Stimulated activated CD4-positive, alpha-beta T cell treated with anti-CD3 and anti-CD28 coated beads, TNF-alpha, amount 100 ng/mL, for 24 hours (primary cell): ENCODE data around the gene CENPU.
"Not testable (repeated sequence)": the region's sequence is repeated elsewhere in the genome, so short reads cannot be mapped to it uniquely, and the experiment has no call there.

Experiments
- DNase-seq, 3 experiments: peaks; one replicate each; pipeline ENCODE4 v3.0.0-alpha.2; 2020; ENCODE audit warnings: low read depth in 3 of 3

The CENPU gene

DNA sequence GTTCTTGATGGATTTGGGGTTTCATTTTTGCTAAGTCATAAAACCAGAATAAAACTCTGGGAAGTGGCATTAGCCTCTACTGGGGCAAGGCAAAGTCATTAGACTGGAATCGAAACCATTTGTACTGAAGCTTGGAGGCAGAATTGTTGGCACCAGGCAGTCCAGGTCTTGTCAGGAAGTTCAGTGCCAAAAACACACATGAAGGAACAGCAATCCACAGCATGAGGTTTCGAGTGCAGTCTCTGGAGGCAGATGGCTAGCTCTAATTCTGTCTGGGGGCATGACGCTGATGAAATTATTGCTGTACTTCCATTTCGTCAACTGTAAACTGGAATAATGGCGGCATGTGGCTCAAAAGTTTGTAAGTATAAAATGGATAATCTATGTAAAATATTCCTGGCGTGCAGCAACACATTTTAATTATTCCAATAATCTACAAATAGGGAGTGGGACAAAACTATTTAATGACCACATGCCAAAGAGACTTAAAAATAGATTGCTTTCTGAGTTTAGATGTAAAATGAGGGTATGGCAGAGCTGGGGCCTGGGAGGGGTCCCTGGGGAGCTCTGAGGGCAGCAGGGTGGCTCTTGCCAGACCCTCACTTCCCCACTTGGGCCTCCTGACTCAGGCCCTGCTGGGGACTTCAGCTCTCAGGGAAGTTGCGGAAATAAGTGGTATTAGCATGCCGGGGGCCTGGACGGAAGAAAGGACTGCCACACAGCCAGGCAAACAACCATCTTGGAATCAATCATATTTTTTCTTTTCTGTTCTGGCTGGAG lies 18.8 kb upstream of the CENPU start:
- no peak for DNase-seq

GRCh38 chr4:184751585-184751956 lies 17.7 kb upstream of the CENPU start:
- DNase-seq, result no peak

DNA sequence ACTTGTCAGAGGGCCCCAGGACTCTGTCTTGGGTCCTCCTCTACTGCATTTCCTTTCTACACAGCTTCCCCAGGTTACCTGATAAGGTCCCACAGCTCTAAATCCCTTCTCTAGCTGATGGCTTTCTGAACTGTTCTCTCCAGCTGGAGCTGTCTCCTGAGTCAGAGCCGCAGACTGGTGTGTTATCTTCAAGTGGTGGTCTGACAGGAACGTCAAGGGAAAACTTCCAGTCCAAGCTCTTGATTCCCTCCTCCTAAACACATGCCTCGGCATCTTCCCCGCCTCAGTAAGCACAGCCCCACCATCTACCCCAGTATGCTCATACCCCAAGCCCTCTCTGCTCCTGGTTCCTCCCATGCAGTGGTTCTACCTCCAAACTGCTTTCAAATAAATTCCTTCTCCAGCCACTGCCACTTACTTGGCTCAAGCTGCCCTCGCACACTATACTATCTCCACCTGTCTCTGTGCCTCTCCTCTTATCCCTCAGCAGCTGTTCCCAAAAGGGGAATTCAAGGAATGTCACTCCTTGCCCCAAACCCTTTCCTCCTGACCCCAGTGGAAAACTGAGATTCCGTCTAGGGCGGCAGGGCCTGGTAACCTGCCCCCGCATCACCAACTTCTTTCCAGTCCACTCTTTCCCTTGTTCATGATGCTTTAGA lies 17.2 kb upstream of the CENPU start:
- no peak for DNase-seq

- DNase-seq, result no peak
Observed at GRCh38 chr4:184748251-184748652, 14.4 kb upstream of the CENPU start.

DNA sequence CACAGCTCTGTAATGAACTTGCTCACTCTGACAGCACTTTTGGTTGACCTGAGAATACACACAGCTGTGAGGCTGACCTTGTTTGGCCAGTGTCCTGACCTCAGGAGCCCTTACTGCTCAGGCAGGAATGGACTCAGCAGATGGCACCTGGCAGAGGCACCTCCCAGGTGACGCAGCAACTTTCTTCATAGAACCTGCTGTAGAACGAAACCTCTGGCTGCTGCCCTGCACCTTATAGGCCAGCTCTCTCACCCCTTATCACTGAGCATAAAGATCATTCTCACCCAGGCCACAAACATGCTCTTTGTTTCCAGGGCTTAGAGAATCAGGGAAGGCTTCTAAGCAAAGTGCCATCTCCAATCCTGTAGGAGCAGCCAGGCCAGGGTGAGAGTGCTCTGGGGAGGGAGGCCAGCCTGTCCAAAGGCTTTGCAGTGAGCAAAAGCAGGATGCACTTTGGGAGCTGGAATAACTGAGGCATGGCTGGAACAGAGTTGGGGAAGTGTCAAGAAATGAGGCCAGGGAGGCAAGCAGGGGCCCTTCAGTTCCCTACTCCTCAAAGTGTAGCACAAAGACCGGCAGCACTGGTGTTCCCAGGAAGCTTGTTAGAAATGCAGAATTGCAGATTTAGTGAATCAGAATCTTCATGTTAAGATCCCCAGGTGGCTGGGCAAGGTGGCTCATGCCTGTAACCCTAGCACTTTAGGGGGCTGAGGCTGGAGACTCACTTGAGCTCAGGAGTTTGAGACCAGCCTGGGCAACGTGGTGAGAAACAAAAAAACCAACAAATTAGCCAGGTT lies 13.3 kb upstream of the CENPU start:
- no peak for DNase-seq

DNA sequence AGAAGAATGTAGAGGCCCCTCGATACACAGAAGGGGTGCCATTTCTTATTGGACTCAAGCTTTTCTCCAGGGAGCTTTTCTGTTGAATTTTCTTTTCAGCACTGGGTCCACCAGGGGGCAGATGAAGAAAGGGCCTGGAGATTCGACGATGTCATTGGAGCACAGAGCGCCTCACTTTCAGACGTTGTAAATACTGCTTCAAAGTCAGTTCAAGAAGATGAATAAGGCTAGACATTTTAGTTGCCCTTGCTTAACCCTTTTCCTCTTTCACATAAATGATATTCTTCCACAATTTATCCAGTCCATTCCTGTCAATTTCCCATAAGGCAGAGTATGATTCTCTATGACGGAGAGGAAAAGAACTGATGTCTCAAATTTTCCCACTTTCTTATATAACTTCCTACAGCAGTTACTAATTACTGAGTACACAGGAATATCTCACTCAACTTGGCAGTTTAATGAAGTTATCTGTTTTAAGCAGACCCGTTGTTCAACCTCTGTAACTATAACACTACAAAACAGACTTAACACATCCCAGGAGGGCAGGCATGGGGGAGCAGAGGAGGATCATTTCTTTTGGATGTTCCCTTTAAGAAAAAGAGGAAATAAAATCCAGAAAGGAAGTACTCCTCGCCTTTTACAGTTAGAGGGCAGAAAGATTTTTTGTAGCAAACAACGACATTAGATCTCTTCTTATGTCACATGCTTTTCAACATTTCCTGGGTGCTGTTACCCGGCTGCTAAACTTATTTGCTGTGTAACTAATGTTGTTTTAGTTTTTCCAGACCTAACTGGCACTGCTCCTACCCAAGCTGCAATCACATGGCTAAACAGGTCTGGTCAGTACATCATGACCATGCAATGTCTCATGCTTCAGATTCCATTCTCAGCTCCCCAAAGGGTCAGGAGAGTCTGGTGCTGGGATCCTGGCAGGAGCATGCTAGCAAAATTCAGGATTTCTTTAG lies 12.2 kb upstream of the CENPU start:
- DNase-seq, result peak; percentile 43 to 63 (median 51)

DNA sequence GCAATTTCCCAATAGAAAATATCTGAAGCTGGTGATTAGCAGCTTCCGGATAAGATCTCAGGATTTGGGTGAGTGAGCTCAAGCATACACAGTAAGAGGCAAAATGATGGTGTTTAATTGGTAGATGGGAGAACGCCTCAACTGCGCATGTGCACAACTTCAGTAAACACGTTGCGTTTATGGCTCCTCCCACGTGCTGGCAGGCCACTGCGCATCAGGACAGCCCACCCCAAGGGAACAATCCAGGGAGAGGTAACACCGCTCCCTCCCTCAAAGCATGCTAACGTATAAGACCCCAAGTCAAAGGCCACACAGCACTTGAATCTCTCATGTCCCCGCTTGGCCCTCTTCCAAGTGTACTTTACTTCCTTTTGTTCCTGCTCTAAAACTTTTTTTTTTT lies 10.3 kb upstream of the CENPU start:
- no peak for DNase-seq

GRCh38 chr4:184743650-184744049 lies 9.8 kb upstream of the CENPU start:
- DNase-seq, result no peak

DNA sequence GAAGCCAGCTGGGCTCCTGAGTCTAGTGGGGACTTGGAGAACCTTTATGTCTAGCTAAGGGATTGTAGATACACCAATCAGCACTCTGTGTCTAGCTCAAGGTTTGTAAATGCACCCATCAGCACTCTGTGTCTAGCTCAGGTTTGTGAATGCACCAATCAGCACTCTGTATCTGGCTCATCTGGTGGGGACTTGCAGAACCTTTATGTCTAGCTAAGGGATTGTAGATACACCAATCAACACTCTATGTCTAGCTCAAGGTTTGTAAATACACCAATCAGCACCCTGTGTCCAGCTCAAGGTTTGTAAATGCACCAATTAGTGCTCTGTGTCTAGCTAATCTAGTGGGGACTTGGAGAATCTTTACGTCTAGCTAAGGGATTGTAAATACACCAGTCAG lies 7.8 kb upstream of the CENPU start:
- not testable (repeated sequence) for DNase-seq

DNA sequence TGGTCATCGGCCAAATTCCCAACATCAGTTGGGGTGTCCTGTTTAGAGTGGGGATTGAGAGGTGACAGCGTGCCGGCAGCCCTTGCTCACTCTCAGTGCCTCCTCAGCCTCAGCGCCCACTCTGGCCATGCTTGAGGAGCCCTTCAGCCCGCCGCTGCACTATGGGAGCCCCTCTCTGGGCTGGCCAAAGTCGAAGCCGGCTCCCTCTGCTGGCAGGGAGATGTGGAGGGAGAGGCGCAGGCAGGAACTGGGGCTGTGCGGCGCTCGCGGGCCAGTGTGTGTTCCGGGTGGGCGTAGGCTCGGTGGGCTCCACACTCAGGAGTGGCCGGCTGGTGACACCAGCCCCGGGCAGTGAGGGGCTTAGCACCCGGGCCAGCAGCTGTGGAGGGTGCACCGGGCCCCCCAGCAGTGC lies 7.1 kb upstream of the CENPU start:
- DNase-seq, result no peak

- DNase-seq, result not testable (repeated sequence)
Observed at GRCh38 chr4:184739575-184739974, 5.7 kb upstream of the CENPU start.

GRCh38 chr4:184734758-184735157 lies 862 bp upstream of the CENPU start:
- DNase-seq, result no peak

- no peak for DNase-seq
Observed at GRCh38 chr4:184732126-184732525, 1.8 kb downstream of the CENPU start.

DNA sequence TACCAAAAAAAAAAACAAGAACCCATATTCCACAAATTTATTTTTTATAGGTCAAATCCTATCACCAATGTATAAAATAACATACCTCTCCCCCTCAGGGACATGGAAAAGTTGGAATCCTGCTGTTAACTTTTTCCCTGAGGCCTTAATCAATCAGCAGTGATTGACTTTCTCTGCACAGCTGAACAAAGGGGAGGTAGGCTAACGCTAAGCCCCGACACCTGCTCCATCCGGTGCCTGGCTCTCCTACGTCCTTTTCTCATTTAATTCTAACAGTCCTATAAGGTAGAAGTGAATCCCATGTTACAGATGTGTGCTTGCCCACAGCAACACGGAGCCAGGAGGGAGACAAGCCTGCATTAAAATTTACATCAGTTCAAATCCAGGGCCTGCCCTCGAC lies 2.8 kb downstream of the CENPU start:
- DNase-seq, result no peak

GRCh38 chr4:184729946-184730345 lies 4.0 kb downstream of the CENPU start:
- no peak for DNase-seq

DNA sequence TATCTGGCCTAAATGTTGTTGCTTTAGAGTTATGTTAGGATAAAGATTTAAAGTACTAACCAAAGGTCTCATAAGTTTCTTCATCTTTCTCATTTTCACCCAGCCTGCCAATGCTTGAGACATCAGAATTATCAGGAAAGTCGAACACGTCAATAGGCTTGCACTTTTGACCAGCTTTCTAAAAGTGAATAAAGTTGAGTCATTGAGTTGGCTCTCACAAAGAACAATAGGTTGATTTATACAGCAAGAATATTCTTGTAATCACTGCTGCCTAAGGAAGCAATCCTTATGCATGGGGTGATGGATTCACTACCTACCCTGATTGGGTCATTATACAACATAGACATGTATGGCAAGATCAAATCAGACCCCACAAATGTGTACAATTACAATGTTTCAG lies 5.0 kb downstream of the CENPU start:
- no peak for DNase-seq

GRCh38 chr4:184727430-184727829 lies 6.5 kb downstream of the CENPU start:
- DNase-seq, result no peak

GRCh38 chr4:184722798-184723197 lies 11.1 kb downstream of the CENPU start:
- DNase-seq, result no peak

- no peak for DNase-seq
Observed at GRCh38 chr4:184721254-184721653, 12.6 kb downstream of the CENPU start.

- DNase-seq, result no peak
Observed at GRCh38 chr4:184719407-184719806, 14.5 kb downstream of the CENPU start.

- no peak for DNase-seq
Observed at GRCh38 chr4:184715526-184715925, 18.4 kb downstream of the CENPU start.

- DNase-seq, result no peak
Observed at GRCh38 chr4:184713887-184714286, 20.0 kb downstream of the CENPU start.
